ENCODE data around the gene SPIRE2.

The SPIRE2 gene

DNA sequence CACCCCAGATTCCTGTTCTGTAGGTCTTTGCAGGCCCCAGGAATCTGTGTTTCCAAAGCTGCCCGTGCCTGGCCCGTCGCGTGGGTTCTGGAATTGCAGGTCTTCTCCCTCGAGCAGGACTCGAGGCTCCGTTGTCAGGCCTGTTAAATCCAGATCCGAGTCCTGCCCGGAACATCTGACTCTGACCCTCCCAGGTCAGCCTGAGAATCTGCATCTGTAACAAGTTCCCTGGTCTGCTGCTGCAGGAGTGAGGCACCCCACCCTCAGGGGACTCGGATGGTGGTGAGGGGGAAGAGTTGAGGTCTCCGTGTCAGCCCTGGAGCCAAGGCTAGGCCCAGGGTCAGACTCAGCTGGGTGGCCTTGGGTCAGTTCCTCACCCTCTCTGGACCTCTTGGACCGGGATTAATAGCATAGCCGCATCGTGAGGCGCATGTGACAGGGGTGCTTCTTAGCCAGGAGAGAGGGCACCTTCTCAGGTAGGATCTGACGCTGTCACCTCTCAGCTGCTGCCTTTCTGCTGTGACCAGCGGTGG lies 8.8 kb downstream of the SPIRE2 start:
- no peak for DNase-seq

GRCh38 chr16:89841275-89841674 lies 13.0 kb downstream of the SPIRE2 start:
- DNase-seq: no peak

DNA sequence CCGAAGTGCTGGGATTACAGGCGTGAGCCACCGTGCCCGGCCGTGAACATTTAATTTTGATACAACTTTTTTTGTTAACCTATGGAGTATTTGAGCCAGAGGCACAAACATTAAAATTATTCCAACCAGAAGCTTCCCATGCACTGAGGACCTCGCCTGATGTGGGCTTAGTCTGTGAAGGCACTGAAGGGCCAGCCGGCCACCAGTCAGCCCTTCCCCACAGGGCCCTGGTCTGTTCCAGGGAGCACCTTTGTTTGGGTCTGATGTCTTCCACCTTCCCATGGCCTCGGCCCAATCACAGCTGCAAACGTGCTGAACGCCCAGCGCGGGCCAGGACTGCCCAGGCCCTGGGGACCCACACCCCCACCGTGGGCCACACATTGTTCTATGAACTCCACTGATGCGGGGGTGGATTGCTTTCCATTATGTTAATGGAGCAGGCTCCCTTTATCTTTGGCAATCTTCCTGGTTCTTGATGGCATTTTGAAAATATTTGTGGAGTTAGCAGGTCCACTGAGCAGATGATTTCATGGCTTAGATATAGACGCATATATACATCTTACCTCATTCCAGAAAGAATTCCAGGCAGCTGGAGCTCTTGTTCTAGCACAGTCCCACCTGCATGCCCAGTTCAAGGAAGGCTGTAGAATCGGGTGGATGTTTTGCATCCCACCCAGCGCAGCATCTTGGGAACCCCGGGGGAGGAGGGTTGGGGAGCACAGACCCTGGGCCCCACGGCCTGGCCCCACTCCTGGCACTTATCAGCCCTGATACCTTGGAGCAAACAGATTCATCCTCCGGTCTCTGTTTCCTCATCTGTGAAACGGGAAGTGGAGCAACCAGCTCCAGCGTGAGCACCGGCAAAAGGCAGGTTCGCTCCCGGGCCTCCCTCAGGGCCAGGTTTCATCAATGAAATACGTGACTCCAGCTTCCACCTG lies 14.5 kb downstream of the SPIRE2 start:
- DNase-seq: peak; percentile 50

GRCh38 chr16:89843409-89844350 lies 15.4 kb downstream of the SPIRE2 start:
- no peak for DNase-seq

DNA sequence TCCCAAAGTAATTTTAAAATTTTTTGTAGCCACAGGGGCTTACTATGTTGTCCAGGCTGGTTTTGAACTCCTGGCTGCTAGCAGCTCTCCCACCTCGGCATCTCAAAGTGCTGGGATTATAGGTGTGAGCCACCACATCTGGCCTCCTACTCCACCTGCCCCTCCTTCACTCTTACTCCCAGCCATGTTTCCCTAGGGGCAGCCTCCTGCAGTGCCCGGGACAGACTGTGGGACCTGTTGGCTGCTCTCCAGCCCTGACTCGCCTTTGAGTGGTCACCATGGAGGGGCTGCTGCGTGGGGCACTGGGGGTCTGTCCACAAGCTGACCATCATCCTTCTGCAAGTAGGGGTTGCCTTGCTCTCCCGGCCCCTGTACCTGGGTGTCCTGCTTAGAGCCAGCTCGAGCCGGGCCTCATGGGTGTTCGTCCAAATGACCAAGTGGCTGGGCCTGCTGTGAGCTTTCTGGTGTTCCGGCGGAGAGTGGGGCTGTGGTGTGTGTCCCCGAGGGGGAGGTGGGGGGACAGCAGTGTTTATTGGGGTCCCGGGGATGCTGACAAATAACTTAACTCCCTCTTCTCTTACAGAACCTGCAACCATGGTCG lies 16.6 kb downstream of the SPIRE2 start:
- DNase-seq: no peak

DNA sequence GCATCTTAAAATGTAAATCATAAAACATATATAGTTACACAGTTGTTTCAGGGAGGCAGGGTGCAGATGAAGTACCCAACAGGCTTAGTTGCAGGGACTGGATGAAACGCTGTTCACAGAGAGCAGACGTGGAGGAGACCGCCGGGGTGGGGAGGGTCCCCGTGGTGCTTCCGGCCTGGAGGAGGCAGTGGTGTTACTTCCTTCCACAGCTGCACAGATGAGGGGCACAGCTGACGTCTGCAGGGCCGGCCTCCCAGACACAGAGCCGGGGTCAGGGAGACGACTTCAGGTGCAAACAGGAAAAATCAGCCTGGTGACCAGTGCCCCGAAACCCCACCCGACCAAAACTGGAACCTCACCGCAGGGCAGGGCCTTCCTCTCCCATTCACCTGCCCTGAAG lies 17.1 kb downstream of the SPIRE2 start:
- DNase-seq: no peak

DNA sequence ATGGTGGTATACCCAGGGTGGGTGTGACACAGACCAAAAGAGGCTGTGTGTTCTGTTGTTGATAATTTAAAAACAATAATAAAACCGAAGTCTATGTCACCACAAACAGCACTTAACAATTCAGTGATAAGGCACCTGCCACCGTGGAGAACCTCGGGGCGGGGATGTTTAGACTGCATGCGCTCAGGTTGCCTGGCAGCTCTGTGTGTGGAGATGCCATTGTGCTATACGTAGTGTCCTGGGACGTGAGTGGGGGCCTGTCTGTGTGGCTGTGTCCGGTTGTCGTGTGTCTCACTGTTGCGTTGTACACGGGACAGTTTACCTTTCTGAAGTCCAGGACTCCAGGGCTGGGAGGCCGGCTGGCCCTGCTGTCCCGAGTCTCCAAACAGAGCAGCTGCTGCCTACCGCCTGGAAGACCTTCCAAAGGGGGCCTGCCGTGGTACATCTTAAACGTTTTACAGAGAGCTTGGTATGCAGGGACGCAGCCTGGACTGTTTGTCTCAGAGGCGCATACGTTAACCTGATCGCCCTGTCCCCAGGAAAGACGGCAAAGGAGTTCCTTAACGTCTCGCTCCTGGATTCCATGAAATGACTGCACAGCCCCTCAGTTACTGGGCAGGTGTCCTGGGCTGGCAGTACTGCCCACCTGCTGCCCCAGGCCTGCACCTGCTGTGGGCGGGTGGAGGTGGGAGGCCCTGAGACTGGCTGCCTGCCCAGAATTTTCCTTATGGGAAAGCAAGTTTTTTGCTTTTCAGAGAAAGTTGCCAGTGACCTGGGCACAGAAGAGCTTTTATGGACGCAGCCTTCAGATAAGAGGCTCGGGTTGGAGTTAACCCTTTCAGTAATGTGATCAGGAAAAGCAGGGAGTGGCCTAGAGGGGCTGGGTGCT lies 19.0 kb downstream of the SPIRE2 start:
- DNase-seq: no peak

- no peak for DNase-seq
These were observed 19.6 kb downstream of the SPIRE2 start for GRCh38 chr16:89847940-89848297.

DNA sequence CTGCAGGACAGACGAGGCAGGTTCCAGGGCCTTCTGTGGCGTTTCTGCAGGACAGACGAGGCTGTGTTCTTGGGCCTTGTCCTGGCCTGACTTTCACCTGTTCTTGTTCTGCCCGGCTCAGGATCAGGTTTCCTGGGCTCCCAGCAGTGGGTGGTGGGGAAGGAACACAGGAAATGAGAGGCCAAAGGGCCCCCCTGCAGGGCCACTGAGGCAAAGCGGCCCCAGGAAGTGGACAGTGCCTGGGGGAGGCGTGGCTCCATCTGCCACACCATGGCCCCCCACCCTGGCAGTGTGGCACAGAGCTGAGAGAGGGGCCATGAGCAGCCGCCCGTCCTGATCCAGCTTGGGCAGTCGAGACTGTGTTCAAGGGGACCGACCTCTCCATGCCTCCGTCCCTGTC lies 20.7 kb downstream of the SPIRE2 start:
- no peak for DNase-seq

GRCh38 chr16:89853306-89853993 lies 25.2 kb downstream of the SPIRE2 start:
- DNase-seq: no peak

DNA sequence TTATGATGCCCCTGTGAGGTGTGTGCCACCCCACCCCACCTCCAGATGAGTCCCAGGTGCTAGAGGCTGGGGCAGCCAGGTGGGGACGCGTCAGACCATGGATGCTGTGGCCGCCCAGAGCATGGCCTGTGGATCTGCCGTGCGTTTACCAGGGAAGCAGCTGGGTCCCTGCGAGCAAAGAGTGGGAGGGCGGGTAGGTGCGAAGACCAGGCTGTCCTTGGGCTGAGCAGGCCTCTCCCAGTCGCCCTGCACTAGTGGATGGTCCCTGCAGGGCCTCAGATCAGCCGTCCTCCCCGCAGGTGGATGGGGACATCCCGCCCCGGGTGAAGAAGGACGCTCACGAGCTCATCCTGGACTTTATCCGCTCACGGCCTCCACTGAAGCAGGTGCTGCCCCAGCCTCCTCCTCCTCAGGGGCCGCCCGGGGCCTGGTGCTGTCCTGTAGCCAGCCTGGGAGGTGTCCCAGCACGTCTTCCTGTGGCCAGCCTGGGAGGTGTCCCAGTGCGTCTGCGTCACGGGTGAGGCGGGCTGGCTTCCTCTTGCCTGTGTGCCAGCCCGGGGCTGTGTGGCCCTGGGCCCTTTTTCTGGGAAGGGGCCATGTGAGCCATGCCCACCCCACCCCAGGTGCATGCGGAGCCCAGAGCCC lies 27.1 kb downstream of the SPIRE2 start:
- DNase-seq: no peak

DNA sequence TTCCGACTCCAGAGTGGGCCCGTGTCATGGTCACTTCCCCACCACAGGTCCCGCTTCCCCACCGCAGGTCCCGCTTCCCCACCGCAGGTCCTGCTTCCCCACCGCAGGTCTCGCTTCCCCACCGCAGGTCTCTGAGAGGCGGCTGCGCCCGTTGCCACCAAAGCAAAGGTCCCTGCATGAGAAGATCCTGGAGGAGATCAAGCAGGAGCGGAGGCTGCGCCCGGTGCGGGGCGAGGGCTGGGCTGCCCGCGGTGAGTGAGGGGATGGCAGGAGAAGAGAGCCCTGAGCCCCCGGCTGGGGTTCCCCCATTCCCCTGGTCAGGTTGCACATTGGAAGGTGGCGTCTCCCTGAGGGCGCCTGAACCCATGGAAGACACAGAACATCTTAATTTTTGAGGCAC lies 27.7 kb downstream of the SPIRE2 start:
- DNase-seq: no peak

- DNase-seq: no peak
These were observed 30.8 kb downstream of the SPIRE2 start for GRCh38 chr16:89858973-89859614.

- DNase-seq: no peak
These were observed 31.3 kb downstream of the SPIRE2 start for GRCh38 chr16:89859615-89860007.

DNA sequence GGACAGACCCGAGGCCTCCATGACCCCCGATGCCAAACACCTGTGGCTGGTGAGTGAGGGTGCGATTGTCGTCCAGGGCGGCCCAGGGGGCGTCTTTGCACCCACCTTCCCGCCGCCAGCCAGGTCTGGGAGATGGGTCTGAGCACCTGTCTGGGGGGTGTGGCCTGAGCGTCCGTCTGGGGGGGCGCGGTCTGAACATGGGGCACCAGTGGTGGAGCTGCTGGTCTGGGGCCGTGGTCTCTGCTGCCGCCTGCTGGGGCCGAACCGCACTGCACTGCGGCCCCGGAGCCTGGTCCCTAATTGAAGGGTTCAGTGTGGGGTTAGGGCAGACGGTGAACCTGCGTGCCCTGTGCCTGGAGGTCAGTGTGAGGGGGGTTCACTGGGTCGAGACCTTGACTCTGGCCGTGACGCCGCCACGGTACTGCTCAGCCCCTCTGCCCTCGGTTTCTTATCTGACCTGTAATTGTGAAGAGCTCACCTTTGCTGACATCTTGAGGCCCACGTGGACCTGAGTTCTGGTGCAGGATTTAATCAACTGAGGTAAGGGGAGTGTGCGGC lies 32.6 kb downstream of the SPIRE2 start:
- no peak for DNase-seq

GRCh38 chr16:89861648-89862047 lies 33.4 kb downstream of the SPIRE2 start:
- DNase-seq: no peak

DNA sequence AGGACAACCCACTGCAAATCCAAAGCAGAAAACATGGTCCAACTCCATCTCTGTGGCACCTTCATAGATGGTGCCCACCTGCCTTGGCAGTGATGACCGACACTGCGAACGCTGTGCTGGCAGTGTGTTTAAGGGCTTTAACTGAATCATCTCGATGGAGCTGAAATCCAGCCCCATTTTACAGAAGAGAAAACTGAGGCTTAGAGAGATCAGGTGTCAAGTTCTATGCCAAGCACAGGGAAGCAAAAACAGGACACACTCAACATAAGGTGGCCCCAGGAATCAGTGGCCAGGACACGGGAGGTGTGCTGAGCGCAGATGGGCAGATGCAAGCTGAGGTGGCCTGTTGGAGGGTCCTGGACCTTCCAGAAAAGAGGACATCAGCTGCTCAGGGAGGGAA lies 34.5 kb downstream of the SPIRE2 start:
- no peak for DNase-seq

- DNase-seq: no peak
These were observed 35.7 kb downstream of the SPIRE2 start for GRCh38 chr16:89863741-89864526.

DNA sequence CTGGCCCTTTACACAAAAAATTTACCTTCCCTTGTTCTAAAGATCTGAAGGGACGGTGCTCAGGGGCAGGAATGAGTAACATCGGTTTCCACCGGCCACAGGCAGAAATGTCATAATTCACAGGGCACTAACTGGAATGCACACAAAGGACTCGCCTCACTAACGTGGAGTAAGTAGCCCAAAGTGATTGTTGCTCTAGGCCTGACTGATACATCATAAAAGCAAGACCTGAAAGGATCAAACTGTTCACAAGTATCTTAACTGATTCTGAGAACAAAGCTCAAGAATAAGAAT lies 36.2 kb downstream of the SPIRE2 start:
- no peak for DNase-seq
